Thoracic aorta (tissue), 2 donors: Measurements from ENCODE around the gene ADAM8. TPM values are rescaled to one million over a fixed set of nuclear protein-coding genes. Genes with fewer than 3 reads are reported as not detected.
A peak's percentile ranks its signal among the peaks of the same experiment; 100 is the strongest.

ENCODE experiments used
- ATAC-seq: fragments of 150-250 bp; one replicate; pipeline ENCODE4 v1.8.0; 2017; ENCODE audit warnings: low read depth; ENCODE audit not compliant: insufficient number of reproducible peaks, low FRiP score
- DNase-seq: peaks from one replicate; pipeline ENCODE4 v3.0.0-alpha.2; 2020; ENCODE audit warnings: low spot score
- H3K27ac ChIP-seq, 2 donors: fragments of 200-600 bp; sonication (generic); 1 replicate in 1 of 2; 2 replicates in 1 of 2; pipeline ENCODE4 v1.5.1; 2016; ENCODE audit warnings: mild to moderate bottlenecking in 2 of 2, moderate library complexity in 2 of 2
- H3K27me3 ChIP-seq: fragments of 200-600 bp; sonication (generic); replicated peaks from 2 replicates; pipeline ENCODE4 v1.6.0; 2016; ENCODE audit warnings: mild to moderate bottlenecking; ENCODE audit not compliant: insufficient read depth
- H3K36me3 ChIP-seq: fragments of 200-600 bp; sonication (generic); one replicate; pipeline ENCODE4 v1.5.1; 2016
- H3K4me1 ChIP-seq, 2 donors: fragments of 200-600 bp; sonication (generic); 1 replicate in 1 of 2; 2 replicates in 1 of 2; pipeline versions ENCODE4 v1.5.1 to v1.6.0; 2016; ENCODE audit warnings: low read depth in 2 of 2, mild to moderate bottlenecking in 1 of 2; ENCODE audit not compliant: control insufficient read depth in 1 of 2
- H3K4me3 ChIP-seq: fragments of 200-600 bp; sonication (generic); 2 replicates; pipeline ENCODE4 v1.5.1; 2016; ENCODE audit warnings: mild to moderate bottlenecking
- H3K9me3 ChIP-seq: fragments of 200-600 bp; sonication (generic); 2 replicates; pipeline ENCODE4 v1.5.1; 2016
- total RNA-seq, 2 donors: library from RNA; depleted of rRNA; stranded (reverse); fragments of >200 nt; gene quantifications; one replicate each; pipeline versions ENCODE4 v1.1.0 to v1.2.3, GENCODE V29; 2016
- TF ChIP-seq, protein P1 (sequence below): fragments of 200-600 bp; sonication (generic); IDR thresholded peaks from one replicate; pipeline ENCODE4 v1.5.1; 2019; ENCODE audit warnings: antibody characterized with exemption

Gene ADAM8
- total RNA-seq, 2 donors from 2014 or later = 7.2 to 14.0 TPM

- H3K9me3 ChIP-seq = no peaks in the 10 kb centered on the region
- DNase-seq = peak; percentile 65
Observed at GRCh38 chr10:133261726-133262325, 14.8 kb downstream of the ADAM8 start.

GRCh38 chr10:133260895-133261725 lies 15.6 kb downstream of the ADAM8 start:
- TF ChIP-seq, protein P1, sequence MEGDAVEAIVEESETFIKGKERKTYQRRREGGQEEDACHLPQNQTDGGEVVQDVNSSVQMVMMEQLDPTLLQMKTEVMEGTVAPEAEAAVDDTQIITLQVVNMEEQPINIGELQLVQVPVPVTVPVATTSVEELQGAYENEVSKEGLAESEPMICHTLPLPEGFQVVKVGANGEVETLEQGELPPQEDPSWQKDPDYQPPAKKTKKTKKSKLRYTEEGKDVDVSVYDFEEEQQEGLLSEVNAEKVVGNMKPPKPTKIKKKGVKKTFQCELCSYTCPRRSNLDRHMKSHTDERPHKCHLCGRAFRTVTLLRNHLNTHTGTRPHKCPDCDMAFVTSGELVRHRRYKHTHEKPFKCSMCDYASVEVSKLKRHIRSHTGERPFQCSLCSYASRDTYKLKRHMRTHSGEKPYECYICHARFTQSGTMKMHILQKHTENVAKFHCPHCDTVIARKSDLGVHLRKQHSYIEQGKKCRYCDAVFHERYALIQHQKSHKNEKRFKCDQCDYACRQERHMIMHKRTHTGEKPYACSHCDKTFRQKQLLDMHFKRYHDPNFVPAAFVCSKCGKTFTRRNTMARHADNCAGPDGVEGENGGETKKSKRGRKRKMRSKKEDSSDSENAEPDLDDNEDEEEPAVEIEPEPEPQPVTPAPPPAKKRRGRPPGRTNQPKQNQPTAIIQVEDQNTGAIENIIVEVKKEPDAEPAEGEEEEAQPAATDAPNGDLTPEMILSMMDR = no peak
- Histone ChIP-seq H3K36me3 (no peaks in the 10 kb centered on the region), H3K27me3 (no peaks in the 10 kb centered on the region), H3K9me3 (no peaks in the 10 kb centered on the region), H3K27ac (peak overlapping the region; percentile 66 to 83), H3K4me3 (peak overlapping the region; percentile 95), H3K4me1 (peaks cover 22 to 41% of the 10 kb centered on the region in 2 donors)
- no peak for DNase-seq
- ATAC-seq = no peak

More at GRCh38 chr10:133261726-133262325, 14.8 kb downstream of the ADAM8 start:
- H3K4me3 ChIP-seq = peak overlapping the region; percentile 95
- H3K27ac ChIP-seq = peak overlapping the region; percentile 66 to 83
- H3K4me1 ChIP-seq = peaks cover 22 to 41% of the 10 kb centered on the region in 2 donors
- no peaks in the 10 kb centered on the region for H3K36me3 ChIP-seq
- TF ChIP-seq, protein P1 = no peak
- peak; percentile 43 for ATAC-seq
- H3K27me3 ChIP-seq = no peaks in the 10 kb centered on the region

- H3K9me3 ChIP-seq = no peaks in the 10 kb centered on the region
- peak overlapping the region; percentile 28 to 59 for H3K27ac ChIP-seq
- ATAC-seq (no peak), DNase-seq (no peak)
- H3K27me3 ChIP-seq = no peaks in the 10 kb centered on the region
- H3K4me3 ChIP-seq = no peak overlapping the region
- TF ChIP-seq, protein P1 = no peak
- no peaks in the 10 kb centered on the region for H3K36me3 ChIP-seq
- peaks cover 22 to 41% of the 10 kb centered on the region in 2 donors for H3K4me1 ChIP-seq
Observed at GRCh38 chr10:133259602-133259989, 17.1 kb downstream of the ADAM8 start.

- no peaks in the 10 kb centered on the region for H3K9me3 ChIP-seq
- no peak overlapping the region for H3K4me3 ChIP-seq
- H3K27ac ChIP-seq = peak overlapping the region; percentile 28 to 59
- TF ChIP-seq, protein P1 = no peak
- no peaks in the 10 kb centered on the region for H3K27me3 ChIP-seq
- ATAC-seq (peak; percentile 25), DNase-seq (peak; percentile 64)
- no peaks in the 10 kb centered on the region for H3K36me3 ChIP-seq
- peaks cover 22 to 41% of the 10 kb centered on the region in 2 donors for H3K4me1 ChIP-seq
Observed at GRCh38 chr10:133258818-133259601, 17.7 kb downstream of the ADAM8 start.
